Colon (tissue), 2 donors: ENCODE data around the gene C17orf58.
"Not testable (repeated sequence)": the region's sequence is repeated elsewhere in the genome, so short reads cannot be mapped to it uniquely, and the experiment has no call there.

ENCODE experiments used
- FAIRE-seq: peaks from 2 replicates; lab custom pipeline; 2012; peaks lifted over from hg19 to GRCh38; lab: Jason Lieb, UNC
- donor health status: control.
- donor health status: control.

C17orf58 gene

GRCh38 chr17:67996301-67997171, at the start of gene C17orf58:
Gene C17orf58 (minus strand): TSS chr17:67996469. CDS start chr17:67996198, 271 bp downstream.
- not testable (repeated sequence) for FAIRE-seq

- no peak for FAIRE-seq
These were observed 40.3 kb upstream of the C17orf58 start for GRCh38 chr17:68036304-68037147.

GRCh38 chr17:68035523-68036303, 39.4 kb upstream of the C17orf58 start, which contains the start of gene KPNA2:
Gene KPNA2 (plus strand): TSS chr17:68035735. CDS start chr17:68037133, 1,398 bp downstream.
- FAIRE-seq: no peak

- no peak for FAIRE-seq
These were observed 38.9 kb upstream of the C17orf58 start for GRCh38 chr17:68035131-68035522.

GRCh38 chr17:68034452-68034776, 38.1 kb upstream of the C17orf58 start:
- no peak for FAIRE-seq

GRCh38 chr17:68033636-68034451, 37.6 kb upstream of the C17orf58 start:
- FAIRE-seq: no peak

- no peak for FAIRE-seq
These were observed 33.4 kb upstream of the C17orf58 start for GRCh38 chr17:68029512-68030215.

- FAIRE-seq: not testable (repeated sequence)
These were observed 26.3 kb upstream of the C17orf58 start for GRCh38 chr17:68022547-68022946.

GRCh38 chr17:68021963-68022362, 25.7 kb upstream of the C17orf58 start:
- FAIRE-seq: no peak

- FAIRE-seq: not testable (repeated sequence)
These were observed 24.5 kb upstream of the C17orf58 start for GRCh38 chr17:68020791-68021190.

GRCh38 chr17:68020409-68020756, 24.1 kb upstream of the C17orf58 start:
- FAIRE-seq: no peak

GRCh38 chr17:68019675-68020408, 23.6 kb upstream of the C17orf58 start:
- FAIRE-seq: no peak

GRCh38 chr17:68019336-68019674, 23.0 kb upstream of the C17orf58 start:
- FAIRE-seq: no peak

- FAIRE-seq: not testable (repeated sequence)
These were observed 22.2 kb upstream of the C17orf58 start for GRCh38 chr17:68018493-68018892.

GRCh38 chr17:68016838-68017237, 20.6 kb upstream of the C17orf58 start:
- FAIRE-seq: no peak

GRCh38 chr17:68015081-68015723, 18.9 kb upstream of the C17orf58 start:
- no peak for FAIRE-seq

GRCh38 chr17:68013385-68013784, 17.1 kb upstream of the C17orf58 start:
- no peak for FAIRE-seq

- no peak for FAIRE-seq
These were observed 15.0 kb upstream of the C17orf58 start for GRCh38 chr17:68011199-68011665.

GRCh38 chr17:68006797-68007196, 10.5 kb upstream of the C17orf58 start:
- FAIRE-seq: no peak

GRCh38 chr17:68004201-68004600, 7.9 kb upstream of the C17orf58 start:
- no peak for FAIRE-seq
